ENCODE data around the gene NT5DC3. TPM values are rescaled to one million over a fixed set of nuclear protein-coding genes. Genes with fewer than 3 reads are reported as not detected.
A peak's percentile ranks its signal among the peaks of the same experiment; 100 is the strongest.

The NT5DC3 gene
- total RNA-seq, 1 donor from 2014 or later, result 5.2 TPM

- Histone ChIP-seq H3K4me3 (no peak overlapping the region), H3K27me3 (no peaks in the 10 kb centered on the region), H3K9me3 (no peaks in the 10 kb centered on the region), H3K4me1 (peaks cover 5% of the 10 kb centered on the region), H3K36me3 (no peaks in the 10 kb centered on the region), H3K27ac (no peak overlapping the region)
- intact Hi-C loops (cut with DNase I), result no loop called here
- no peak for TF ChIP-seq CTCF (IDR thresholded peaks at IDR 0.05)
- TF ChIP-seq POLR2A (IDR thresholded peaks at IDR 0.05), result no peak
- no peak for TF ChIP-seq POLR2AphosphoS5 (IDR thresholded peaks at IDR 0.05; ENCODE audit: insufficient read depth in 1 of 2, low read depth in 1 of 2)
- DNase-seq (ENCODE audit: extremely low spot score in 2 of 2), result no peak
Measured at GRCh38 chr12:103868215-103868614, 27.2 kb upstream of the NT5DC3 start.

GRCh38 chr12:103865151-103865730 lies 24.2 kb upstream of the NT5DC3 start:
- Histone ChIP-seq H3K27me3 (no peaks in the 10 kb centered on the region), H3K27ac (no peak overlapping the region), H3K36me3 (no peaks in the 10 kb centered on the region), H3K4me3 (no peak overlapping the region), H3K9me3 (no peaks in the 10 kb centered on the region), H3K4me1 (peaks cover 15% of the 10 kb centered on the region)
- DNase-seq (ENCODE audit: extremely low spot score in 2 of 2), result no peak
- intact Hi-C loops (cut with DNase I), result no loop called here
- TF ChIP-seq CTCF (IDR thresholded peaks at IDR 0.05), result no peak
- no peak for TF ChIP-seq POLR2A (IDR thresholded peaks at IDR 0.05)
- TF ChIP-seq POLR2AphosphoS5 (IDR thresholded peaks at IDR 0.05; ENCODE audit: insufficient read depth in 1 of 2, low read depth in 1 of 2), result no peak

GRCh38 chr12:103864710-103865109 lies 23.7 kb upstream of the NT5DC3 start:
- no peaks in the 10 kb centered on the region for H3K27me3 ChIP-seq
- intact Hi-C loops (cut with DNase I), result no loop called here
- H3K36me3 ChIP-seq, result no peaks in the 10 kb centered on the region
- no peak for DNase-seq (ENCODE audit: extremely low spot score in 2 of 2)
- no peak overlapping the region for H3K4me3 ChIP-seq
- TF ChIP-seq CTCF (IDR thresholded peaks at IDR 0.05) (no peak), POLR2AphosphoS5 (IDR thresholded peaks at IDR 0.05; ENCODE audit: insufficient read depth in 1 of 2, low read depth in 1 of 2) (no peak), POLR2A (IDR thresholded peaks at IDR 0.05) (no peak)
- no peaks in the 10 kb centered on the region for H3K9me3 ChIP-seq
- peaks cover 20% of the 10 kb centered on the region for H3K4me1 ChIP-seq
- no peak overlapping the region for H3K27ac ChIP-seq

- H3K4me3 ChIP-seq, result no peak overlapping the region
- H3K4me1 ChIP-seq, result peaks cover 28% of the 10 kb centered on the region
- H3K36me3 ChIP-seq, result no peaks in the 10 kb centered on the region
- TF ChIP-seq CTCF (IDR thresholded peaks at IDR 0.05), result no peak
- TF ChIP-seq POLR2AphosphoS5 (IDR thresholded peaks at IDR 0.05; ENCODE audit: insufficient read depth in 1 of 2, low read depth in 1 of 2), result peak; percentile 35 to 98
- no peaks in the 10 kb centered on the region for H3K9me3 ChIP-seq
- H3K27ac ChIP-seq, result peak overlapping the region; percentile 86
- DNase-seq (ENCODE audit: extremely low spot score in 2 of 2), result no peak
- intact Hi-C loops (cut with DNase I), result no loop called here
- H3K27me3 ChIP-seq, result no peaks in the 10 kb centered on the region
Measured at GRCh38 chr12:103858953-103859601, 18.0 kb upstream of the NT5DC3 start.

GRCh38 chr12:103858335-103858734 lies 17.3 kb upstream of the NT5DC3 start:
- intact Hi-C loops (cut with DNase I), result no loop called here
- Histone ChIP-seq H3K27me3 (no peaks in the 10 kb centered on the region), H3K36me3 (no peaks in the 10 kb centered on the region), H3K27ac (peak overlapping the region; percentile 86), H3K9me3 (no peaks in the 10 kb centered on the region), H3K4me1 (peaks cover 28% of the 10 kb centered on the region), H3K4me3 (no peak overlapping the region)
- no peak for DNase-seq (ENCODE audit: extremely low spot score in 2 of 2)
- TF ChIP-seq CTCF (IDR thresholded peaks at IDR 0.05), result no peak
- TF ChIP-seq POLR2A (IDR thresholded peaks at IDR 0.05), result no peak
- no peak for TF ChIP-seq POLR2AphosphoS5 (IDR thresholded peaks at IDR 0.05; ENCODE audit: insufficient read depth in 1 of 2, low read depth in 1 of 2)
